Nephron progenitor cell (in vitro differentiated cells): ENCODE results near the gene OR8B4.
"Not testable (repeated sequence)": the region's sequence is repeated elsewhere in the genome, so short reads cannot be mapped to it uniquely, and the experiment has no call there.

ENCODE experiments used
- DNase-seq: peaks from one replicate; pipeline ENCODE4 v3.0.0; 2021
- H3K27ac Mint-ChIP-seq: 2 replicates; pipeline ENCODE4 v1.8.0; 2021; ENCODE audit warnings: mild to moderate bottlenecking, moderate library complexity, mixed read lengths
- H3K27me3 Mint-ChIP-seq: 2 replicates; pipeline ENCODE4 v1.8.0; 2021; ENCODE audit warnings: mild to moderate bottlenecking, low read depth, mixed read lengths; ENCODE audit not compliant: poor library complexity
- H3K36me3 Mint-ChIP-seq: 2 replicates; pipeline ENCODE4 v1.8.0; 2021; ENCODE audit warnings: low read depth, mixed read lengths
- H3K4me1 Mint-ChIP-seq: 2 replicates; pipeline ENCODE4 v1.8.0; 2021; ENCODE audit warnings: mixed read lengths
- H3K4me3 Mint-ChIP-seq: 2 replicates; pipeline ENCODE4 v1.8.0; 2021; ENCODE audit warnings: mild to moderate bottlenecking, moderate library complexity, mixed read lengths
- H3K9me3 Mint-ChIP-seq: 2 replicates; pipeline ENCODE4 v1.8.0; 2021; ENCODE audit warnings: mild to moderate bottlenecking, moderate library complexity, mixed read lengths
- TF ChIP-seq, protein P1 (sequence below): fragments of 200-600 bp; sonication (generic); IDR thresholded peaks from 2 replicates; pipeline ENCODE4 v1.5.0; 2021; ENCODE audit warnings: antibody characterized with exemption

The OR8B4 gene

DNA sequence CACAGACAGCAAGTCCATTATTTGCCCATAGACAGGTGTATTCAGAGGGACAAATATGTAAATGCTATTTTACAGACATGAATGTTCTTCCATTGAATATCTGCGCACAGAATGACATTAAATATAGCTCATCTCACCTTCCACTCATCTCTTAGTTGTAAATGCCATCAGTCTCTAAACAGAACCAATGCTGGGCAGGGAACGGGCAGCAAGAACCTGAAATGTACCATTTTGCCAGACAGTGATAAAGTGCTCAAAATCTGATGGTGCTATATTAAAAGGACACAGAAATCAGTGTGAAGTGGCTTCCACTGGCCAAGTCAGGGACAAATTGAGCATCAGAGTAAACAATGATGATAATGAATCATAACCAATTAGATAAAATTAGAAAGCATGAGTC is 10.0 kb upstream of the OR8B4 start:
- H3K27ac Mint-ChIP-seq: no peak overlapping the region
- no peaks in the 10 kb centered on the region for H3K36me3 Mint-ChIP-seq
- no peaks in the 10 kb centered on the region for H3K4me1 Mint-ChIP-seq
- TF ChIP-seq, protein P1, sequence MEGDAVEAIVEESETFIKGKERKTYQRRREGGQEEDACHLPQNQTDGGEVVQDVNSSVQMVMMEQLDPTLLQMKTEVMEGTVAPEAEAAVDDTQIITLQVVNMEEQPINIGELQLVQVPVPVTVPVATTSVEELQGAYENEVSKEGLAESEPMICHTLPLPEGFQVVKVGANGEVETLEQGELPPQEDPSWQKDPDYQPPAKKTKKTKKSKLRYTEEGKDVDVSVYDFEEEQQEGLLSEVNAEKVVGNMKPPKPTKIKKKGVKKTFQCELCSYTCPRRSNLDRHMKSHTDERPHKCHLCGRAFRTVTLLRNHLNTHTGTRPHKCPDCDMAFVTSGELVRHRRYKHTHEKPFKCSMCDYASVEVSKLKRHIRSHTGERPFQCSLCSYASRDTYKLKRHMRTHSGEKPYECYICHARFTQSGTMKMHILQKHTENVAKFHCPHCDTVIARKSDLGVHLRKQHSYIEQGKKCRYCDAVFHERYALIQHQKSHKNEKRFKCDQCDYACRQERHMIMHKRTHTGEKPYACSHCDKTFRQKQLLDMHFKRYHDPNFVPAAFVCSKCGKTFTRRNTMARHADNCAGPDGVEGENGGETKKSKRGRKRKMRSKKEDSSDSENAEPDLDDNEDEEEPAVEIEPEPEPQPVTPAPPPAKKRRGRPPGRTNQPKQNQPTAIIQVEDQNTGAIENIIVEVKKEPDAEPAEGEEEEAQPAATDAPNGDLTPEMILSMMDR: no peak
- H3K9me3 Mint-ChIP-seq: peaks cover 15% of the 10 kb centered on the region
- H3K27me3 Mint-ChIP-seq: no peaks in the 10 kb centered on the region
- no peak for DNase-seq
- no peak overlapping the region for H3K4me3 Mint-ChIP-seq

- peaks cover 28% of the 10 kb centered on the region for H3K9me3 Mint-ChIP-seq
- TF ChIP-seq, protein P1: no peak
- no peaks in the 10 kb centered on the region for H3K4me1 Mint-ChIP-seq
- H3K27me3 Mint-ChIP-seq: peaks cover 15% of the 10 kb centered on the region
- H3K36me3 Mint-ChIP-seq: peaks cover 9% of the 10 kb centered on the region
- no peak for DNase-seq
- no peak overlapping the region for H3K4me3 Mint-ChIP-seq
- H3K27ac Mint-ChIP-seq: no peak overlapping the region
Observed at GRCh38 chr11:124429599-124429998, 4.9 kb upstream of the OR8B4 start.

GRCh38 chr11:124421043-124421442 is 3.6 kb downstream of the OR8B4 start:
- no peak for DNase-seq
- Mint-ChIP-seq H3K27me3 (peaks cover 8% of the 10 kb centered on the region), H3K36me3 (no peaks in the 10 kb centered on the region), H3K4me1 (no peaks in the 10 kb centered on the region), H3K4me3 (no peak overlapping the region), H3K9me3 (no peaks in the 10 kb centered on the region), H3K27ac (no peak overlapping the region)
- TF ChIP-seq, protein P1: no peak

DNA sequence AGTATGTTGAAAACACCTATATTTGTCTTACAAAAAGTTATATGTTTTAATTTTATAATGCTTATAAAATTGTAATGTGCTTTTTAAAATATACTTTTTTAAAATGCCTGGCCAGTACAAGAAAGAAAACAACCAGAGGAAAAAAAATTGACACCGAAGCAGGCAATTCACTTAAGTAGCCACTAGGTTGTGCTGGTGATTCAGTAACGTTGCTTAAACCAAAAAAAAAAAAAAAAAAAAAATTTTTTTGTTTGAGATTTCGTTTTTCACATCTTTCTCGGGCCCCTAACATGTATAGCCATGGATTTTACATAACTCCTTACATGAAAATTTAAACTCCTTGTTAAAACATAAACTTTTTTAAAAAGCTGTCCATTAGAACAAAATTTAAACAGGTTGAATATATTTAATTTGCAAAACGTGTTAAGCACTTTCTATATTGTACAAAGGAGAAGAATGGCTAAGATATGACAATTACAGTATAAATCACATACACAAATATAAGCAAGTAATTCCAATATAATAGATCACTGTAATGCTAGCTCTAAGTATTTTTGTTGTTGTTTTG is 9.2 kb downstream of the OR8B4 start:
- Mint-ChIP-seq H3K9me3 (no peaks in the 10 kb centered on the region), H3K36me3 (no peaks in the 10 kb centered on the region), H3K27ac (no peak overlapping the region), H3K27me3 (peaks cover 27% of the 10 kb centered on the region), H3K4me3 (no peak overlapping the region), H3K4me1 (no peaks in the 10 kb centered on the region)
- TF ChIP-seq, protein P1: peak; percentile 74
- DNase-seq: no peak

- no peak overlapping the region for H3K27ac Mint-ChIP-seq
- TF ChIP-seq, protein P1: no peak
- H3K36me3 Mint-ChIP-seq: no peaks in the 10 kb centered on the region
- peaks cover 45% of the 10 kb centered on the region for H3K27me3 Mint-ChIP-seq
- H3K4me3 Mint-ChIP-seq: no peak overlapping the region
- no peaks in the 10 kb centered on the region for H3K4me1 Mint-ChIP-seq
- no peak for DNase-seq
- no peaks in the 10 kb centered on the region for H3K9me3 Mint-ChIP-seq
Observed at GRCh38 chr11:124409906-124410305, 14.8 kb downstream of the OR8B4 start.

DNA sequence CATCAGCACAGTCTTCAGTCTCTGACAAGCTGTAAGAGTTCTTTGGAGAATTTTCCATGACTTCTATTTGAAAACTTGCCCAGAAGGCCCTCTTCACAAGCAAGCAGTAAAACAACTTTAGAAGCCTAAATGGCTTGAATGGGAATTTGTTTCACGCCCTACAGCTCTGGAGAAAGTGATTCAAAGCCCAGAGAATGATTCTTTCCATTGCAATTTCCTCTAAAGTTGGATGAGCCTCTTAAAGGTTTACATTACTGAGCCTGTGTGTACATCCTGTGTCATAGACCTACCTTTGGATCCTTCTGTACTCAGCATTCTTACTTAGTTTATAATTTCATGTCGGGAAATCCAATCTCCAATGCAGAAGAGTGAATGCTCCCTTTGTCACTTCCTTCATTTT is 19.1 kb downstream of the OR8B4 start:
- no peaks in the 10 kb centered on the region for H3K4me1 Mint-ChIP-seq
- TF ChIP-seq, protein P1: no peak
- no peaks in the 10 kb centered on the region for H3K36me3 Mint-ChIP-seq
- no peak overlapping the region for H3K4me3 Mint-ChIP-seq
- H3K9me3 Mint-ChIP-seq: peaks cover 13% of the 10 kb centered on the region
- no peak for DNase-seq
- peaks cover 29% of the 10 kb centered on the region for H3K27me3 Mint-ChIP-seq
- H3K27ac Mint-ChIP-seq: no peak overlapping the region

GRCh38 chr11:124403186-124403585 is 21.5 kb downstream of the OR8B4 start:
- H3K4me3 Mint-ChIP-seq, H3K36me3 Mint-ChIP-seq, DNase-seq: not testable (repeated sequence)

More at GRCh38 chr11:124403186-124403585, 21.5 kb downstream of the OR8B4 start:
- not testable (repeated sequence) for H3K27ac Mint-ChIP-seq, H3K4me1 Mint-ChIP-seq
- H3K9me3 Mint-ChIP-seq: peaks cover 13% of the 10 kb centered on the region
- peaks cover 19% of the 10 kb centered on the region for H3K27me3 Mint-ChIP-seq
